ENCODE measurements around the gene CEP290.

- TF ChIP-seq CTCF (IDR thresholded peaks at IDR 0.05) (no peak), POLR2A (IDR thresholded peaks at IDR 0.05) (no peak), POLR2AphosphoS5 (IDR thresholded peaks at IDR 0.05) (no peak), EP300 (IDR thresholded peaks at IDR 0.05) (no peak)
Measured at GRCh38 chr12:88185988-88186387, 44.1 kb upstream of the CEP290 start.

All from upper lobe of left lung (tissue), 4 donors.